Effector CD8-positive, alpha-beta T cell (primary cell): ENCODE data around the gene TXNRD1.
"Not testable (repeated sequence)": the region's sequence is repeated elsewhere in the genome, so short reads cannot be mapped to it uniquely, and the experiment has no call there.

Experiments
- DNase-seq: peaks from one replicate; lab custom pipeline; 2025; lab: John Stamatoyannopoulos, UW

The TXNRD1 gene

DNA sequence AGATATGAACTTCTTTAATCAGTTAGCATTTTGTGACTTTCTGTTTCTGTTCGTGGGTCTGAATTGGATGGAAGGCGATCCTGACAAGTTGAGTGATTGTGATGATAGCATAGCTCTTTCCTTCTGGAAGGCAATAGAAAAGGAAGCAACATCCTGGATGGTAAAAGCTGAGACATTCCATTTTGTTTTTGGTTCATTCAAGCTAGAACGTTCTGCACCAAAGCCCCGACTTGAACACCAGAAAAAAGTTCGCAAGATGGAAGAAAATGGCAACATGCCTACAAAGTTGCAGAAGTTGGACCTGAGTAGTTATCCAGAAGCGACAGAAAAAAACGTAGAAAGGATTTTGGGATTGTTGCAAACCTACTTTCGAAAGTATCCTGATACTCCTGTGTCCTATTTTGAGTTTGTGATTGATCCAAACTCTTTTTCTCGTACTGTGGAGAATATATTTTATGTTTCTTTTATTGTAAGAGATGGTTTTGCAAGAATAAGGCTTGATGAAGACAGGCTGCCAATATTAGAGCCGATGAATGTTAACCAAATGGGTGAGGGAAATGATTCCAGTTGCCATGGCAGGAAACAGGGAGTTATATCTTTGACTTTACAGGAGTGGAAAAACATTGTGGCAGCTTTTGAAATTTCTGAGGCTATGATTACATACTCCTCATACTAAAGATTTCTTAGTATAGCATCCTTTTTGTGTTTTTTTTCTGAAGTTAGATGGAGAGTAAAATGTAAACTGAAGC, 88.9 kb downstream of the TXNRD1 start:
- DNase-seq: no peak

- DNase-seq: no peak
Measured at GRCh38 chr12:104305349-104305748, 89.8 kb downstream of the TXNRD1 start.

GRCh38 chr12:104306376-104306775, 90.8 kb downstream of the TXNRD1 start:
- DNase-seq: no peak

DNA sequence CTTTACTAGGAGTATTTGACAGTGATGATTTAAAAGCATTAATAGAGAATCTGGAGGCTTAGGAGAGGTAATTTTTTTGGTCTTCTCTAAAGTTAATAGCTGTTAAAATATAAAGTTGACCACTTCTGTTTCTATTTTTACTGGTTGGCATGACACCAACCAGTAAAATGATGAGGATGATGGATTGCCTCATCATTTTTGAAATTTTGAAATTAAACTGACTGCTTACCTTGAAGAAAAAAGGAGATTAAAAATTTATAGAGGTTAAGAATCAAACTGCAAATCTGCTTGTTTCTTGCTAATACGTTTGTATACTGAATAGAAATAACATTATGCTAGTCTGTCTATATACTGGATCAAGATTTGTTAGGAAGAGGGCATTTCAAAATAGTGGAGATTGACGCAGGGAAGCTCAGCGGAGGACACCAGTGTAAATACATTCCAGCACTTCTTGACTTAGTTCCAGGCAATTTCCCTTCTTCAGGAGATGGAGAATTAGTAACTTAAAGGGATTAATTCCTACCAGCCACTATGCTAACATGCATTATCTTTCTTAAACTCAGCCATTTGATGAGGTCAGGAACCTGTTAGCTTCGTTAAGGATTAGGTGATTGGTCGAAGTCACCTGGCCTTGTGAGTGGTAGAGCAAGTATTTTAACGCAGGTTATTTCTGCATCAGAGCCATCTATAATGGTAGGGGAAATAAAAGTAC, 91.5 kb downstream of the TXNRD1 start:
- no peak for DNase-seq

DNA sequence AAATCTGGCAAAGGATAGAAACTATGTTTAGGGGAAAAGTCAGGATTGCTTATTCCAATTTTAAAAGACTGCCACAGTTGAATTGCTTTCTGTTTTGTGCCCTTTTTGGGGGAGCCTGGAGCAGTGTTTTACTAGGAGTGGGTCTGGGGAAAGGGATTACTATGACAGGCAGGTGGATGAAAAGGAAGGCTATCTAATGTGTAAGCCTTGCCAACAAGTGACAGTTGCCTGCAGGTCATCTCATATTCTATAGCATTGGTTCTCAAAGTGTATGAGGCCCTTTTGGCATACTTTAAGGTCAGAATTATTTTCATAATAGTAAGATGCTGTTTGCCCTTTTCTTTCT, 92.0 kb downstream of the TXNRD1 start:
- no peak for DNase-seq

DNA sequence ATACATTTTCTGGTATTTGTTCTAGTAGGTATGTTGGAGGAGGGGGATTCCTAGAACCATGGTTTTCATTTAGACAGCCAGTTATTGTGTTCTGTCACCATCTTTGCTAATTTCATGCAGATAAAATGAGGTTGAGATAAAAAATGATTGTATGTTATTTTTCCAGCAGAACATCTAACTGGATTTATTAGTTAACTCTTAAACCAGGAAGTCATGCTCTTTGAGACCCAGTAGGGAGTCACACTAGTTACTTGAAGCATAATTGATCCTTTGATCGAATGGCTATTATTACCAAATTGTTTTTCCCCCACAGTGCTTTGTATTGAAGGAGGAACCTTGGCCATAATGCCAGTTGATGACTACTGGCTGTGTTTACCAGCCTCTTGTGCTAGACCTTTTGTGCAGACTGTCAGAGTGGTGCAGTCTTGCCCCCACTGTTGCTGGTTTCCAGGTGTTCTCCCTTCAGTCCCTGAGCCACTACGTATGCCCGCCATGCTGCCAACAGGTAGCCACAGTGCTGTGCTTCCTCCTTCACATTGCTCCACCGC, 93.9 kb downstream of the TXNRD1 start:
- no peak for DNase-seq

DNA sequence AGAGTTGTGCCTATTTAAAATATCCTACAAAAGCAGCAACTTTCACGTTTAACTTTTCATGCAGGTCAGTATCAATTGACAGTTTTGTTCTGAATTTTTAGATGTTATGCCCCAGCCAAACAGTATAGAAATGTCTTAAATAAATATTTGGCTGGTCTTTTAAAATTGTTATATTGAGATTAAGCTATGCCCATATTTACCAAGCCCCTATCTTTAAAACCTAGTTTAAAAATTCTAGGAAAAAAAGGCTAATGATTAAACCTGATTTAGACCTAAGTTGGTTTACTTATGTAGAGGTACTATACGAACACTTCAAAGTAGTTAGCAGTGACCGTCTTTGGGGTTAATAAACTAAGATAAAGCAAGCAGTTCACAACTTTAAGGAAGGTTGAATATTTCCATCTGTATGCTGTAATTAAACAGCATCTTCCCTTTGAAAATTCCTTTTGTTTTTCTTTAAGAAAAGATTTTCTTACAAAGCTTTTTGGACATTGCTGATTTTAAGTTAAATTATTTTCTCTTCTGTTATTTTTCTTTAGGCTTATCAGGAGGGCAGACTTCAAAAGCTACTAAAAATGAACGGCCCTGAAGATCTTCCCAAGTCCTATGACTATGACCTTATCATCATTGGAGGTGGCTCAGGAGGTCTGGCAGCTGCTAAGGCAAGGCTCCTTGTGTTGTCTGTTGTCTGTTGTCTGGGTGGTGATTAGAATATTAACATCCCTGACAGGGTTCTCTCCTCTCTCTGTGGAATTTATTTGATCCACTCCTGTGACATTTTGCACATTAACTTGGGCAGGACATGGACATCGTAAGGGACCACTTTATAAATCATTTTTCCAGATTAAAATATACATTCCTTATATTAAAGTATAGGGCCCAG, 95.4 kb downstream of the TXNRD1 start:
- no peak for DNase-seq

GRCh38 chr12:104312202-104312601, 96.6 kb downstream of the TXNRD1 start:
- DNase-seq: no peak

GRCh38 chr12:104312654-104313053, 97.1 kb downstream of the TXNRD1 start:
- DNase-seq: no peak

GRCh38 chr12:104313568-104314241, 98.1 kb downstream of the TXNRD1 start:
- no peak for DNase-seq

DNA sequence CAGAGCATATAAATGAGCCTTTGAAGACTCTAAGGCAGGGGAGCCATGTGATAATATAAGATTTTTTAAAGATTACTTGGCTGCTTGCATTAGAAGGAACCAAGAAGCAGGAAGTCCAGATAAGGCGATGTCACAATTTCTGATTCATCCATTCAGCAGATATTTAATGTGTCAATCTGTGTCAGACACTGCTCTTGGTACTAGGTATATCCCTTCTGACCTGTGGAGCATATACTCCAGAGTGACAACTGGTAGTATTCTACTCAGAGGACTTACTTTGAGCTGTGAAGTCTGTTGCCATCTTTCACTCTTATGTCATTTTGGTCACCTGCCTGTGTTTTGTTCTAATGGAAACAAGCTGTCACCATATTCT, 98.6 kb downstream of the TXNRD1 start:
- DNase-seq: no peak

GRCh38 chr12:104315326-104316224, 100.0 kb downstream of the TXNRD1 start:
- DNase-seq: no peak

DNA sequence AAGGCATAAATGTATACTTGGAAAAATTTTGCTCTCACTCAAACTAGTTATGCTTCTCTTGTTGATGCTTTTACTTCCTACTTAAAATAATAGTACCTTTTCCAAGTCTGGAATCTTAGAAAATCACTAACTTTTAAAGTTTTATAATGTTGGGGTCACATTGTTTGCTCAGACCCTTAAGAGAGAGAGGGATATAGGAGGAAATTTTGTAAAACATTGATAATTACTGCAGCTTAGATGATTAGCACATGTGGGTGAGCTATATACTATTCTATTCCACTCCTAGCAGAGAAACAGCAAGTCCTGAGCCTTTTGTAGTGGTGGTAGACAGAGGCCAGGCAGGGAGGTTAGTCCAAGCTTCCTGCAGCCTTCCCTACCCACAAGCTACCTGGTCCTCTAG, 101.4 kb downstream of the TXNRD1 start:
- no peak for DNase-seq

DNA sequence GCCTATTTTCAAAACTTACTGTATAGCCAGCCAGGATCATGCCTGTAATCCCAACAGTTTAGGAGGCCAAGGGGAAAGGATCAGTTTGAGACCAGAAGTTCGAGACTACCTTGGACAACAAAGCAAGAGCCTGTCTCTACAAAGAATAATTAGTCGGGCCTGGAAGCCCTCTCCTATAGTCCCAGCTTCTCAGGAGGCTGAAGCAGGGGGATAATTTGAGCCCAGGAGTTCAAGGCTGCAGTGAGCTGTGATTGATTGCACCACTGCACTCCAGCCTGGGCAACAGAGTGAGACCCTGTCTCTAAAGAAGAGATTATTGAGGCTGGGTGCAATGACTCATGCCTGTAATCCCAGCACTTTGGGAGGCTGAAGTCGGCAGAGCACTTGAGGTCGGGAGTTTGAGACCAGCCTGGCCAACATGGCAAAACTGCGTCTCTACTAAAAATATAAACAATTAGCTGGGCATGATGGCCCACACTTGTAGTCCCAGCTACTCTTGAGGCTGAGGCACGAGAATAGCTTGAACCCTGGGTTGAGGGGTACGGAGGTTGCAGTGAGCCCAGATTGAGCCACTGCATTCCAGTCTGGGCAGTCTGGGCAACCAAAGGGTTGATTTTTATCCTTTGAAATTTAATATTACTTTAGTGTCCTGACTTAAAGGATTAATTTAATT, 102.1 kb downstream of the TXNRD1 start:
- no peak for DNase-seq

DNA sequence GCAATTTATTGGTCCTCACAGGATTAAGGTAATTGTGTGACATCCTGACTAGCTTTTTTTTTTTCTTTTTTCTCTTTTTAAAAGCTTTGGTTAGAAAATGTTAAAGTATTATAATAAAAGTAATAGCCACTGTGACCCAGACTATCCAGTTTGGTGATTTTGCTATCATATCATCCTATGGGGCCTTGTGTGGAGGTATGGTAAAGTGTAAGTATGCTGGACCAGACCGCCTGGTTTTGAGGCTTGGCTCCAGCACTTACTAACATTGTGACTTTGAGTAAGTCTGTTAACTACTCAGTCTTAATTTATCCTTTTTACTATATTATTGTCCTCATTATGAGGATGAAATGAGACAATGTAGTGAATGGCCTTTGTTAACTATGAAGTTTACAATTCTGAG, 103.4 kb downstream of the TXNRD1 start:
- no peak for DNase-seq

DNA sequence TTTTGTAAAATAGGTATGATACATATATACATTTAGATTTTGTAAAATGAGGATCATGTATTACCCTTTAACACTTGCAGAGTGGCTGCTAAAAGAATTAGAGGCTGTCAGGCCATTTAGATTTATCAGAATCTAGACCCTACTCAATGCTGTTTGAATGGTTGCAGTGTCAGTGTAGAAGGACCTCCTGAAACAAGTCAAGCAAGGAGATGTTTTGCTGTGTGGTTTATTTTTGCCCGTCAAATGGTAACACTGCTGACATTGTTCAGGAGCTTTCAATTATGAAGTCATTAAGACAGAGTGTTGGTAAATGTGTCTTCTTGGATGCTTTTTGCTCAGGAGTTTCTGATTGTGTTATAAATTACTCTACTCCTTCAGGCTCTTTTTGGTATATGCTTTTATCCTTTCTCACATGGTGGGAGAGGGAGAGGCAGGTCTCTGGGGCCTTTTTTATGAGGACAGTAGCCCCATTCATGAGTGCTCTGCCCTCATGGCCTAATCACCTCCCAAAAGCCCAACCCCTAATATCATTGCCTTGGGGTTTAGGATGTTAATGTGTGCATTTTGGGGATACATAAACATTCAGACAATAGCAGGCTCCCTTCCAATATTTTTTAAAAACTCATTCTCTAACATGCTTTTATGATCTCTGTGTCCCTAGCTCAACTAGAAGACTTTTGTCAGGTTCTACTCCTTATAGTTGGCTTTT, 104.5 kb downstream of the TXNRD1 start:
- no peak for DNase-seq

DNA sequence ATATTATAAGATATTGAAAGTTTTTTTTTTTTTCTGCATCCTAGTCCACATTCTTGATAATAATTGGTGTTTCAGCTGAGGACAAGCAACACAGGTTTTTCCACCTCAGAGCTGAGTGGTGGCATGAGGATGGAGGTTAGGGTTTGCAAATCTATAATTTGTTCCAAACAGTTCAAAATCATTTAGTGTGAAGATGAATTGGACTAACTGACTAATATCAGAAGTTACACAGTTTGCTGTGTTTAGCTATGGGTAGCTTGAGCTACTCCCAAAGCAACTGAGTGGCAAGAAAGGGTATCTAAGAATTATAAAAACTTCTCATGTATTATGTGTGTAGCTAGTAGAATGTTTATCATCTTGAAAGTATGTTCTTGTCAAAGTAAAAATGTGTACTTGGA, 105.0 kb downstream of the TXNRD1 start:
- DNase-seq: no peak

GRCh38 chr12:104321949-104322348, 106.4 kb downstream of the TXNRD1 start:
- DNase-seq: no peak

- DNase-seq: not testable (repeated sequence)
Measured at GRCh38 chr12:104322533-104322932, 107.0 kb downstream of the TXNRD1 start.

DNA sequence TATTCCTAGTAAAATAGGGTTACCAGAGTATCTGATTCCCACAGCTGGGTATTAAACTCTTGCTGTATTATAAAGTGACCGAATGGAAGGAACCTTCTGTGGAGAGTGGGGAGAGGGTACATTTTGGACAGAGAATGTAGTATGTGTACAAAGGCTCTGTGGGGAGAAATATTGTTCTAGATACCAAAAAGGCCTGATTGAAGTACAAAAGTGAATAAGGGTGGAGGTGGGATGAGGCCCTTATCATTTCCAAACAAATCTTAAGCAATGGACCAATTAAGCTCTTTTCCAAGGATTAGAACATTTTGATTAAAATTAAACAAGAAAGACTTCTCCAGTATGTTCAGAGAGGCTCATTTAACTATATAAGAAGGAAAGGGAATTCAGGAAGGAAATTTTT, 108.3 kb downstream of the TXNRD1 start:
- DNase-seq: no peak
